ENCODE data around the gene LILRB1. TPM values are rescaled to one million over a fixed set of nuclear protein-coding genes. Genes with fewer than 3 reads are reported as not detected.

LILRB1 gene
- total RNA-seq, 1 donor: not detected

DNA sequence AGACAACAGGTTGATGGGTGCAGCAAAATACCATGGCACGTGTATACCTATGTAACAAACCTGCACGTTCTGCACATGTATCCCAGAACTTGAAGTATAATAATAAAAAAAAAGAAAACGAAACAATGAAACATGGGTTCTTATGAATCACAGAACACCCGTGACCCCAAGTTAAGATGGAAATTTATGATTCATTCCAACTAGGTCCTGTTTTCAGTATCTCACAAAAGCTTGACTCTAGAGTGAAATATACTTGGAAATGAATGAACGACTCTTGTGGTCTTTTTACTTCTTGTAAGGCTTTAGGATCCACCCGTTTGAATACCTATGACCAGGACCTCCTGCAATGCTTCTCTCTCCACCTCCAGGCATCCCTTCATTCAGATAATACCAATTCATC lies 29.0 kb downstream of the LILRB1 start:
- H3K4me3 ChIP-seq (ENCODE audit: low read depth, low read length): no peak overlapping the region
- DNase-seq (ENCODE audit: low read depth): no peak
- TF ChIP-seq, protein P1, sequence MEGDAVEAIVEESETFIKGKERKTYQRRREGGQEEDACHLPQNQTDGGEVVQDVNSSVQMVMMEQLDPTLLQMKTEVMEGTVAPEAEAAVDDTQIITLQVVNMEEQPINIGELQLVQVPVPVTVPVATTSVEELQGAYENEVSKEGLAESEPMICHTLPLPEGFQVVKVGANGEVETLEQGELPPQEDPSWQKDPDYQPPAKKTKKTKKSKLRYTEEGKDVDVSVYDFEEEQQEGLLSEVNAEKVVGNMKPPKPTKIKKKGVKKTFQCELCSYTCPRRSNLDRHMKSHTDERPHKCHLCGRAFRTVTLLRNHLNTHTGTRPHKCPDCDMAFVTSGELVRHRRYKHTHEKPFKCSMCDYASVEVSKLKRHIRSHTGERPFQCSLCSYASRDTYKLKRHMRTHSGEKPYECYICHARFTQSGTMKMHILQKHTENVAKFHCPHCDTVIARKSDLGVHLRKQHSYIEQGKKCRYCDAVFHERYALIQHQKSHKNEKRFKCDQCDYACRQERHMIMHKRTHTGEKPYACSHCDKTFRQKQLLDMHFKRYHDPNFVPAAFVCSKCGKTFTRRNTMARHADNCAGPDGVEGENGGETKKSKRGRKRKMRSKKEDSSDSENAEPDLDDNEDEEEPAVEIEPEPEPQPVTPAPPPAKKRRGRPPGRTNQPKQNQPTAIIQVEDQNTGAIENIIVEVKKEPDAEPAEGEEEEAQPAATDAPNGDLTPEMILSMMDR (IDR thresholded peaks at IDR 0.05; ENCODE audit: insufficient read depth, low read length): no peak

- no peak overlapping the region for H3K4me3 ChIP-seq (ENCODE audit: low read depth, low read length)
- TF ChIP-seq, protein P1 (IDR thresholded peaks at IDR 0.05; ENCODE audit: insufficient read depth, low read length): no peak
- no peak for DNase-seq (ENCODE audit: low read depth)
These were observed 30.0 kb downstream of the LILRB1 start for GRCh38 chr19:54660306-54660705.

DNA sequence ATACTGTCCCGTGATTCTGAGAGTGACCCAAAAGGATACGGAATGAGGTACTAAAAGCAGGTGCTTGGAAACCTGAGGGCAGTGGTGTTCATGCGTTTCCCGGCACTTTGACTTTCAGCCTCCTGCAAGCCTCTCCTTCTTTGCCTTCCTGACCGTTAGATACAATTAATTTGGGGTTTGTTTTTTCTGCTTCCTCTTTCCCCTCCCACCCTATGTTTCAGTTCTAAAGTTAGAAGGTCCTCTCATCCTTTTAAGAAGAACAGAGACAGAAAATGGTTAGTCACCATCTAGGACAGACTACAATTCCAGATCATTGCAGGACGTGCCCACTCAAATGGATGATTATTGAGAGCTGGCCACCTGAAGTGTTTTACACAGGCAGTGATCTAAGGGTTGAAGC lies 30.7 kb downstream of the LILRB1 start:
- TF ChIP-seq, protein P1 (IDR thresholded peaks at IDR 0.05; ENCODE audit: insufficient read depth, low read length): no peak
- DNase-seq (ENCODE audit: low read depth): no peak
- H3K4me3 ChIP-seq (ENCODE audit: low read depth, low read length): no peak overlapping the region

GRCh38 chr19:54661846-54662481 lies 31.7 kb downstream of the LILRB1 start:
- no peak for DNase-seq (ENCODE audit: low read depth)
- H3K4me3 ChIP-seq (ENCODE audit: low read depth, low read length): no peak overlapping the region

GRCh38 chr19:54662730-54663129 lies 32.4 kb downstream of the LILRB1 start, which contains the start of gene LILRB4:
LILRB4 (plus strand) TSS chr19:54662985; CDS start chr19:54663034, 49 bp downstream.
- H3K4me3 ChIP-seq (ENCODE audit: low read depth, low read length): no peak within 1 kb of the TSS
- DNase-seq (ENCODE audit: low read depth): no peak
- TF ChIP-seq, protein P1 (IDR thresholded peaks at IDR 0.05; ENCODE audit: insufficient read depth, low read length): no peak

More at GRCh38 chr19:54661846-54662481, 31.7 kb downstream of the LILRB1 start:
- TF ChIP-seq, protein P1 (IDR thresholded peaks at IDR 0.05; ENCODE audit: insufficient read depth, low read length): no peak

GRCh38 chr19:54665530-54665929 lies 35.2 kb downstream of the LILRB1 start:
- DNase-seq (ENCODE audit: low read depth): no peak
- TF ChIP-seq, protein P1 (IDR thresholded peaks at IDR 0.05; ENCODE audit: insufficient read depth, low read length): no peak
- no peak overlapping the region for H3K4me3 ChIP-seq (ENCODE audit: low read depth, low read length)

DNA sequence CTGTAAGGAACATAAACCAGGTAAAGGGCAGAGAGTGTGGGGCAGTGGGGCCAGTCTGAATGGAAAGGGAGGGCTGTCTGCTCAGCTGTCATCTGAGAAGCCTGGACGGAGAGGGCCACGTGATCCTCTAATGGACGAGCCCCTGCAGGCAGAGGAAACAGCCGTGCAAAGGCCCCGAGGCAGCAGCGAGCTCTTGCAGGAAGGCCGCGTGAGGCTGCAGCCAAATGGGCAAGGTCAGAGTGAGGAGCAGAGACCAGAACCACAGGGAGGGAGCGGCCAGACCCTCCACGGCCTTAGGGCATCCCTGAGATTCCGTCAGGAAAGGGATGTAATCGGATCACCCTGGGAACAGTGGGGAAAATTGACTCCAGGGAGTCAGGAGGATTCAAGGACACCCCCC lies 36.9 kb downstream of the LILRB1 start:
- TF ChIP-seq, protein P1 (IDR thresholded peaks at IDR 0.05; ENCODE audit: insufficient read depth, low read length): no peak
- no peak overlapping the region for H3K4me3 ChIP-seq (ENCODE audit: low read depth, low read length)
- DNase-seq (ENCODE audit: low read depth): no peak

Measured in fibroblast of the aortic adventitia (primary cell).